ENCODE data around the gene ASIC2.
"Not testable (repeated sequence)": the region's sequence is repeated elsewhere in the genome, so short reads cannot be mapped to it uniquely, and the experiment has no call there.

ASIC2 gene

DNA sequence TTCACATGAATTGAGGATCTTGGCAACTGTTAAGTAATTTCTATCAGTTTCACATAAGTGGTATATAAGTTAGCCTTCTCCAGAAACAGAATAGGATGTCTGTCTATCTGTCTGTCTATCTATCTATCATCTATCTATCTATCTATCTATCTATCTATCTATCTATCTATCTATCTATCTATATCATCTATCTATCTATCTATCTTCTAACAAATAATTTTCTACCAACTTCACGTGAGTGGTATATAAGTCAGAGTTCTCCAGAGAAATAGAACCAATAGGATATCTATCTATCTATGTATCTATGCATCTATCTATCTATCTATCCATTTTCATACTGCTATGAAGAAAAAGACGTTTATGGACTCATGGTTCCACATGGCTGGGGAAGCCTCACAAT lies 312.9 kb downstream of the ASIC2 start:
- no peak for DNase-seq (ENCODE audit: low read depth)

DNA sequence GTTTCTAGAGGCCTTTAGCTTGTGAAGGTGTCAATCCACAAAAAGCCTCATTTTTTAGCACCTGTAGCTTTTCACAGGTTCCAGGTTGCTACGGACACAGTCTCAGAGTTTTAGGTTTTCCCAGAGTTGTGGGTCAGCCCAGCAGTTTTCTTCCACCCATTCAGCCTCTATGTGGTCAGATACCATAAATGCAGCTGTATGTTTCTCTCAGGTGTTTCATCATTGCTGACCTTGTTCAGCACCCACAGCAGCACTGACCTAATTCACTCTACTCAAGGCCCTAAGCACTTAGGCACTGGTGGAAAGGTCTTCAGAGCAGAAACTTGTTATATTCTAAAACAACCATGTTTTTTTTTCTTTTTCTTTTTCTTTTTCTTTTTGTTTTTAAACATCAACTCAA lies 316.5 kb downstream of the ASIC2 start:
- DNase-seq (ENCODE audit: low read depth) = no peak

DNA sequence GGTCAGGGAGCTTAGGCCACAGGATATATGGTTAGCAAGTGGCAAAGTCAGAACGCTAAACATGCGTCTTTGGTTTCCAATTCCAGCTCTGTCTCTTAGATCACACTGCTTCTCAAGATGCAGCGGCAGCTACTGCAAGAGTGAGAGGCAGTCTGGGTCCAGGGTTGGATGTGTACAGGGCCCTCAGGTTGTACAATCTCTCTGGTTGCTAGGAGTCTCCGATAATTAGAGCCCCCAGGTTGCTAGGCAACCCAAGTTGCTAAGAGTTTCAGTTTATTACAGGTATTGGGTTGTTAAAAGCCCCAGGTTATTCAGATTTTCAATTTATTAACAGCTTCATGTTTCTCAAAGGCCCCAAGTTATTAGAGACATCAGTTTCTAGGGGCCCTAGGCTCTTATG lies 317.0 kb downstream of the ASIC2 start:
- DNase-seq (ENCODE audit: low read depth) = no peak

DNA sequence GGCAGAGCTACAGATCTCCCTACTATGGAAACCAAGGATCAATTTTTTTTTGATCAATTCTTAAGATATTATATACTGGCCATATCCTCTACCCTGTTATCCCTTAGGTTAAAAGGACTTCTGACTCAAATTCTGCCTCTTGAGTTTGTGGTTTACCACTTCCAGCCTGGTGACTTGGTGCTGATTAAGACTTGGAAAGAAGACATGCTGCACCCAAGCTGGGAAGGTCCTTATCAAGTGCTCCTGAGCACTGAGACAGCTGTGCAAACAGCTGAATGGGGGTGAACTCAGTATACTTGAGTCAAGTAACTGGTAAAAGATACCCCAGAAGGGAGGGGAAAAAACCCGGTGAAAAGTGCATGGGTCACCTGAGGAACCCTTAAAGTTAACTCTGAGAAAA lies 321.9 kb downstream of the ASIC2 start:
- DNase-seq (ENCODE audit: low read depth) = no peak

GRCh38 chr17:32970281-32970680 lies 322.8 kb downstream of the ASIC2 start:
- no peak for DNase-seq (ENCODE audit: low read depth)

- DNase-seq (ENCODE audit: low read depth) = not testable (repeated sequence)
Observed at GRCh38 chr17:32969231-32969630, 323.9 kb downstream of the ASIC2 start.

DNA sequence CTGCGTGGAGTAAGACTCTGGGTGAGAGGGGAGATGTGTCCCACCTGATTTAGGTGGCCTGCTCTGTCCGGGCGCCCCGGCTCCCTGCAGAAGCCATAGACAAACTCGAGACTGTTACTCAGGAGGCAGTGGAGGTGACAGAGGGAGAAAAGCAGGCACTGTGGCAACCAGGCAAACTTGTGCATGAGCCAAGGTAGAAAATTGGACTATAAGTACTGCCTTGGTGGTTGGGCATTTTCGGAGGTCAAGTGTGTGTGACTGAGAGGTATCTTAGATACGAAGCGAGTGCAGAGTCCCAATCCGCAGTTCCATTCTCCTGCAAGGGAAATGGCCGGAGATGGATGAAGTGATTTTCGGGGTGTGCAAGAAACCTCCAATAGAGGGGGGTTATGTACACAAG lies 328.6 kb downstream of the ASIC2 start:
- no peak for DNase-seq (ENCODE audit: low read depth)
